GM20000 (cell line): ENCODE data around the gene ERC1.
"Not testable (repeated sequence)": the region's sequence is repeated elsewhere in the genome, so short reads cannot be mapped to it uniquely, and the experiment has no call there.

ENCODE experiments used
- DNase-seq: peaks from one replicate; pipeline ENCODE4 v3.0.0; 2012; ENCODE audit warnings: low spot score
- CTCF ChIP-seq: IDR thresholded peaks from 2 replicates; pipeline ENCODE4 v1.5.1; 2012; ENCODE audit warnings: mild to moderate bottlenecking, control low read depth; ENCODE audit errors: extremely low read depth, missing control alignments

ERC1 gene

GRCh38 chr12:997505-997904 lies 6.5 kb downstream of the ERC1 start:
- no peak for TF ChIP-seq CTCF
- no peak for DNase-seq

DNA sequence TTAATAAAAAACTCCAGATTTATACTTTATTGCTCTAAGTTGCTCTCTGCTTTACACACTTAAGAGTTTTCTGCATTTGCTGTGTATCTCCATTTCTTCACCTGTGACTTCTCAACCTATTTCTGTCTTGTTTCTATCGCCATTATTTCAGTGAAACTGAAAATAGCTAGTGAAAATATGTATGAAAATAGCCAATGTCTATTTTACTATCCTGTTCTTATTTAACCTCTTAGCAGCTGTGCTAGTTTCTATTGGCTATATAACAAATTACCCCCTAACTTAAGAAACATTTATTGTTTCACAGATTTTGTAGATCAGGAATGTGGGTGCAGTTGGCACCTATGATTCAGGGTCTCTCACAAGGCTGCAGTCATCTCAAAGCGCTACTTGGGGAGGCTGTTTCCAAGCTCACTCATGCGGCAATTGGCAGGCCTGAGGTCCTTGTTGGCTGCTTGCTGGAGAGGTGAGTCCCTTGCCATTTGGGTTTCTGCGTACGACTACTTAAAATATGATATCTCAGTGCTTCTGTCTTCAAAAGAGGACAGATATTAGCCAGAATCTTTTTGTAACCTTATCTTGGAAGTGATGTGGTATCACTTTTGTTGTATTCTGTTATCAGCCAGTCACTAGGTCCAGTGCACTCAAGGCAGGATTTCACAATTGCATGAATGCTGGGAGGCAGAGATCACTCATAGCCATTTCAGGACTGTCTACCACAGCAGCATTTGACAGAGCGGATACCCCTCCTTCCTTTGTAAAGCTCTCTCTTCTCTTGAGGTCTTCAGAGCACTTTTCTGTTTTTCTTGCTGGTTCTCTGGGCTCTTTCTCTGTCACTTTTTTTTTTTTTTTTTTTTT lies 7.2 kb downstream of the ERC1 start:
- peak; percentile 61 for DNase-seq
- TF ChIP-seq CTCF, result no peak

GRCh38 chr12:999736-1000135 lies 8.7 kb downstream of the ERC1 start:
- DNase-seq, result not testable (repeated sequence)

- DNase-seq, result no peak
- no peak for TF ChIP-seq CTCF
Observed at GRCh38 chr12:1001507-1001906, 10.5 kb downstream of the ERC1 start.

DNA sequence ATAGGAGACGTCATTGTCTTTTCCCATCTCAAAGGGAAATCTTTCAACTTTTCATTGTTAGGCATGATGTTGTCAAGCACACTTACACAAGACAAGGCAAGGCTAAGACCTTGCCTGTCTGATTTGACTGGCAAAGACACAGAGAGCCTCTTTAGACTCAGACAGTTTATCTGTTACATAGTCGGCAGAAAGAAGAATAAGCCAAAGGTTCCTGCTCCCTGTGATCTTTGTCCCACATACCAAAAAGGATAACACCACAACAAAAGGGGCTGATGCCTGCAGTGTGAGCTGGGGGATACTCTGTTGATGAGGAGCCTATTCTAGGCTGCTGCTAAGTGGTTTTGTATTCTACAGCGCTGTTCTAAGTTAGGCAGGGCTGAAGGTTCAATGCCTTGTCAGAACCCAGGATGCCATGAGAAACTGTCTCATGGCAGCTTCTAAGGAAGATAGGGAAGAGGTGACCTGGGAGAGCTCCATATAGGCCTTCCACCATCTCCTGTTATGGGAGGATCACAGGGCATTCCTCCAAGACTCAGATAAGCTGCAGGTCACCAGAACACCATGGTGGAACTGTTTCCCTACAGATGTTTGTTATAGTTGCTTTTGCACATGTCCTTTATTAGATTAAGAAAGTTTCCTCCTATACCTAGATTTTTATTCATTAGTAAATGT lies 12.7 kb downstream of the ERC1 start:
- no peak for DNase-seq
- TF ChIP-seq CTCF, result no peak

GRCh38 chr12:1006255-1006654 lies 15.2 kb downstream of the ERC1 start:
- DNase-seq, result no peak
- no peak for TF ChIP-seq CTCF

GRCh38 chr12:1007276-1007675 lies 16.3 kb downstream of the ERC1 start:
- no peak for DNase-seq

More at GRCh38 chr12:1007276-1007675, 16.3 kb downstream of the ERC1 start:
- no peak for TF ChIP-seq CTCF
